ENCODE data around the gene DST. TPM values are rescaled to one million over a fixed set of nuclear protein-coding genes. Genes with fewer than 3 reads are reported as not detected.

DST gene
- total RNA-seq, 1 experiment from 2014 or later, result 91.9 TPM

DNA sequence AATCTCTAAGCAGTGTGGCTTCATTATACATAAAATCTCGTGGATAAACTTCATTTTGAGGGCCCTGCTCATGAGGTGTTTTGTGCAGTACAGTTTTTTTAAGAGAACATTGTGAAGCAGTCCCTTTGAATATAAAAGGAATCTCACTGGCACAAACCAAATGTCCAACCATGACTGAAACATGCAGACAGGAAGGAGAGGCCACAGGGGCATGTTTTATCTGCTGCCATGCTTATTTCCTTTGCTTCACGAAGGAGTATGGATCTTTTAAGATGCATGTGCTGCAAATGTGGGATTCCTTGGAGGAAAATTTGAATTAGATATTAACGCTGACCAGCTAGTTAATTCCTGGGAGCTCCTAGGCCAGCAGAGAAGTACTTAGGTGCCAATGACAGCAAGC lies 192.3 kb downstream of the DST start:
- Histone ChIP-seq H3K23ac (ENCODE audit: insufficient read length, low read depth, low read length) (no peak overlapping the region), H2BK5ac (ENCODE audit: insufficient read length, low read length) (no peak overlapping the region), H3K9ac (ENCODE audit: extremely low read depth, insufficient read length, low read length) (no peak overlapping the region), H3K18ac (ENCODE audit: insufficient read length, low read depth, low read length) (no peak overlapping the region), H4K8ac (replicated peaks; ENCODE audit: insufficient read length, low read depth, low read length) (no peak overlapping the region), H2BK120ac (ENCODE audit: low read depth, low read length, poor library complexity, severe bottlenecking) (no peak overlapping the region), H3T11ph (ENCODE audit: low read length) (no peak overlapping the region), H4K20me1 (ENCODE audit: control insufficient read depth, insufficient read depth, insufficient read length) (no peaks in the 10 kb centered on the region), H4K91ac (ENCODE audit: insufficient read length, low read depth, low read length) (no peak overlapping the region), H2AFZ (ENCODE audit: low read length) (no peak overlapping the region), H3K56ac (ENCODE audit: insufficient read length, low read depth, low read length) (no peak overlapping the region), H3K4ac (ENCODE audit: low read depth, low read length) (no peak overlapping the region), H3K79me1 (ENCODE audit: insufficient read depth, low read depth, low read length, poor library complexity, severe bottlenecking) (no peaks in the 10 kb centered on the region), H3K4me1 (ENCODE audit: insufficient read depth, low read length) (no peaks in the 10 kb centered on the region), H2AK5ac (ENCODE audit: insufficient read length, low read length) (no peak overlapping the region), H2BK15ac (ENCODE audit: low read depth, low read length) (no peak overlapping the region), H3K9me3 (ENCODE audit: control insufficient read depth, low read depth, low read length) (no peaks in the 10 kb centered on the region), H3K27me3 (ENCODE audit: insufficient read depth, low read length) (no peaks in the 10 kb centered on the region), H3K4me2 (ENCODE audit: insufficient read depth, insufficient read length, low read length) (no peak overlapping the region), H3K27ac (ENCODE audit: insufficient read length, low read depth, low read length) (no peak overlapping the region), H4K5ac (ENCODE audit: insufficient read length, low read depth, low read length) (no peak overlapping the region), H3K79me2 (ENCODE audit: insufficient read depth, low read length) (no peaks in the 10 kb centered on the region), H2BK12ac (ENCODE audit: insufficient read length, low read depth, low read length) (no peak overlapping the region), H2BK20ac (ENCODE audit: low read depth, low read length, poor library complexity, severe bottlenecking) (no peak overlapping the region), H3K14ac (ENCODE audit: insufficient read depth, low read length) (no peak overlapping the region), H3K23me2 (ENCODE audit: insufficient read length, low read depth, low read length, poor library complexity, severe bottlenecking) (no peaks in the 10 kb centered on the region)
- TF ChIP-seq, protein P1, sequence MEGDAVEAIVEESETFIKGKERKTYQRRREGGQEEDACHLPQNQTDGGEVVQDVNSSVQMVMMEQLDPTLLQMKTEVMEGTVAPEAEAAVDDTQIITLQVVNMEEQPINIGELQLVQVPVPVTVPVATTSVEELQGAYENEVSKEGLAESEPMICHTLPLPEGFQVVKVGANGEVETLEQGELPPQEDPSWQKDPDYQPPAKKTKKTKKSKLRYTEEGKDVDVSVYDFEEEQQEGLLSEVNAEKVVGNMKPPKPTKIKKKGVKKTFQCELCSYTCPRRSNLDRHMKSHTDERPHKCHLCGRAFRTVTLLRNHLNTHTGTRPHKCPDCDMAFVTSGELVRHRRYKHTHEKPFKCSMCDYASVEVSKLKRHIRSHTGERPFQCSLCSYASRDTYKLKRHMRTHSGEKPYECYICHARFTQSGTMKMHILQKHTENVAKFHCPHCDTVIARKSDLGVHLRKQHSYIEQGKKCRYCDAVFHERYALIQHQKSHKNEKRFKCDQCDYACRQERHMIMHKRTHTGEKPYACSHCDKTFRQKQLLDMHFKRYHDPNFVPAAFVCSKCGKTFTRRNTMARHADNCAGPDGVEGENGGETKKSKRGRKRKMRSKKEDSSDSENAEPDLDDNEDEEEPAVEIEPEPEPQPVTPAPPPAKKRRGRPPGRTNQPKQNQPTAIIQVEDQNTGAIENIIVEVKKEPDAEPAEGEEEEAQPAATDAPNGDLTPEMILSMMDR (conservative IDR thresholded peaks at IDR 0.05), result no peak
- WGBS (ENCODE audit: extremely low coverage, insufficient read length, low lambda C conversion rate), result no CpG with 5 or more reads among the region's 3 CpGs
- Mint-ChIP-seq H3K4me1 (no peaks in the 10 kb centered on the region), H3K27me3 (ENCODE audit: low read depth) (no peaks in the 10 kb centered on the region), H3K9me3 (no peaks in the 10 kb centered on the region), H3K36me3 (ENCODE audit: insufficient read depth in 1 of 3, low read depth in 3 of 3) (no peaks in the 10 kb centered on the region; a peak in 1 of 7 replicates), H3K27ac (no peak overlapping the region), H3K4me3 (no peak overlapping the region)
- DNase-seq, result no peak
